ENCODE results near the gene MRTO4. TPM values are rescaled to one million over a fixed set of nuclear protein-coding genes. Genes with fewer than 3 reads are reported as not detected.
"Not testable (repeated sequence)": the region's sequence is repeated elsewhere in the genome, so short reads cannot be mapped to it uniquely, and the experiment has no call there.

MRTO4 gene
- total and polyA plus RNA-seq, 7 donors = 19.9 to 103 (median 35.8) TPM

DNA sequence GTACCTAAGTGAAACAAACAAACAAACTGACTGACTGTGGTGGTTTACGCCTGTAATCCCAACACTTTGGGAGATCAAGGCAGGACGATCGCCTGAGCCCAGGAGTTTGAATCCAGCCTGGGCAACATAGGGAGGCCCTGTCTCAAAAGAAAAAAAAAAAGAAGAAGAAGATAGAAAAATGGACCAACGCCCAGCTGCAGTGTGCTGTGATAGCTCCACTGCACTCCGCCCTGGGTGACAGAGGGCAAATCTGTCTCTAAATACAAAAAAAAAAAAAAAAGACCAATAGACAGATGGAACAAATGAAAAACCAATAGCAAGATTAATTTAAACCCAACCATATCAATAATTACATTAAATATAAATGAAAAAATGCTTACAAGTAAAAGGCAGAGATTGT lies 23.0 kb downstream of the MRTO4 start:
- no peak overlapping the region for H3K27ac ChIP-seq
- DNase-seq (no peak), ATAC-seq (no peak)
- intact Hi-C loops (cut with DNase I) = no loop called here
- H3K36me3 ChIP-seq (ENCODE audit: insufficient read depth in 1 of 2, low read depth in 1 of 2) = no peaks in the 10 kb centered on the region
- no peaks in the 10 kb centered on the region for H3K9me3 ChIP-seq
- H3K4me1 ChIP-seq = no peaks in the 10 kb centered on the region
- no peak overlapping the region for H3K4me3 ChIP-seq
- H3K27me3 ChIP-seq (ENCODE audit: insufficient read depth in 3 of 3, low read length in 2 of 3) = peaks cover 0 to 6% (median 4%) of the 10 kb centered on the region in 3 donors
- TF ChIP-seq, protein P1, sequence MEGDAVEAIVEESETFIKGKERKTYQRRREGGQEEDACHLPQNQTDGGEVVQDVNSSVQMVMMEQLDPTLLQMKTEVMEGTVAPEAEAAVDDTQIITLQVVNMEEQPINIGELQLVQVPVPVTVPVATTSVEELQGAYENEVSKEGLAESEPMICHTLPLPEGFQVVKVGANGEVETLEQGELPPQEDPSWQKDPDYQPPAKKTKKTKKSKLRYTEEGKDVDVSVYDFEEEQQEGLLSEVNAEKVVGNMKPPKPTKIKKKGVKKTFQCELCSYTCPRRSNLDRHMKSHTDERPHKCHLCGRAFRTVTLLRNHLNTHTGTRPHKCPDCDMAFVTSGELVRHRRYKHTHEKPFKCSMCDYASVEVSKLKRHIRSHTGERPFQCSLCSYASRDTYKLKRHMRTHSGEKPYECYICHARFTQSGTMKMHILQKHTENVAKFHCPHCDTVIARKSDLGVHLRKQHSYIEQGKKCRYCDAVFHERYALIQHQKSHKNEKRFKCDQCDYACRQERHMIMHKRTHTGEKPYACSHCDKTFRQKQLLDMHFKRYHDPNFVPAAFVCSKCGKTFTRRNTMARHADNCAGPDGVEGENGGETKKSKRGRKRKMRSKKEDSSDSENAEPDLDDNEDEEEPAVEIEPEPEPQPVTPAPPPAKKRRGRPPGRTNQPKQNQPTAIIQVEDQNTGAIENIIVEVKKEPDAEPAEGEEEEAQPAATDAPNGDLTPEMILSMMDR (IDR thresholded peaks at IDR 0.05) = no peak
- WGBS, 3 donors = 94 to 96% (median 95%) methylated on average over 5 of the region's 5 CpGs

DNA sequence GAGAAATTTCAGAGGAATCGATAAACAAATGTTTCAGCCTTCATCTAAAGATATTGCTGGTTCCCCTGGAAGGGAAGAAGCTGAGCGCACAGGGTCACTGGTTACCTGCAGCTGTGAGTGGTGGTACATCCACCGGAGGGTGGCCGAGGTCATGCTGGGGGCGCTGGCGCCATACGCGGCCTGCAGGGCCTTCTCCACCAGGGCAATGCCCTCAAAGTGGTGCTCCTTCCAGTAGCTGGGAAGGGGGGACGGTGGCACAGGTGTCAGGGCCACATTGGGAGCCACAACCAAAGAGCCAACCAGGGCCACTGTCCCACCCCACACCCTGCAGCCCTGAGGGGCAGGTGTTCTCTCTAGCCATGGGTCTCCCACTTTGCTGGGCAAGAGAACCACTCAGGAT lies 32.3 kb downstream of the MRTO4 start:
- WGBS, 3 donors = 95 to 96% (median 96%) methylated on average over 9 of the region's 9 CpGs
- no peaks in the 10 kb centered on the region for H3K27me3 ChIP-seq (ENCODE audit: insufficient read depth in 3 of 3, low read length in 2 of 3)
- no peaks in the 10 kb centered on the region for H3K9me3 ChIP-seq
- no peak overlapping the region for H3K4me3 ChIP-seq
- H3K4me1 ChIP-seq = peaks cover under 1% of the 10 kb centered on the region
- TF ChIP-seq, protein P1 (IDR thresholded peaks at IDR 0.05) = no peak
- no peak for ATAC-seq
- H3K27ac ChIP-seq = no peak overlapping the region
- DNase-seq = no peak
- no peaks in the 10 kb centered on the region for H3K36me3 ChIP-seq (ENCODE audit: insufficient read depth in 1 of 2, low read depth in 1 of 2)
- intact Hi-C loops (cut with DNase I) = no loop called here

DNA sequence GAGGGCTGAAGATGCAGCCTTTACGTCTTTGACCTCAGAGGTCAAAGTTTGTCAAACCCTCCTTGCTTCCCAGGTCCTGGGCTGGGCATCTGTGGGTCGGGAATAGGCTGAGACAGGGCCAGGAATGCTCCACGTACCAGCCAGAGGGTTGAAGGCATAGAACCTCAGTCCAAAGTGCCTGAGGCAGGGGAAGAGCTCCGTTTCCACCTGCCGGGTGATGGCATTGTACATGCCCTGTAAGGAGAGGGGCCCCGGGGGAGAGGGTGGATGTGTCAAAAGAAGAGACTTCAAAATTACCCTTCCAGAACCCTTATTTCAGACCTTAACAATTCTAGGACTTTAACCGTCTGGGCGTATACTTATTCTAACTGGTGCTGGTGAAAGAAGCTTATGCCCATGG lies 33.3 kb downstream of the MRTO4 start:
- Histone ChIP-seq H3K36me3 (ENCODE audit: insufficient read depth in 1 of 2, low read depth in 1 of 2) (no peaks in the 10 kb centered on the region), H3K27me3 (ENCODE audit: insufficient read depth in 3 of 3, low read length in 2 of 3) (no peaks in the 10 kb centered on the region), H3K4me3 (no peak overlapping the region), H3K4me1 (peaks cover 8% of the 10 kb centered on the region), H3K27ac (no peak overlapping the region), H3K9me3 (no peaks in the 10 kb centered on the region)
- 88 to 92% (median 90%) methylated on average over 8 of the region's 8 CpGs for WGBS, 3 donors
- ATAC-seq = no peak
- TF ChIP-seq, protein P1 (IDR thresholded peaks at IDR 0.05) = no peak
- intact Hi-C loops (cut with DNase I) = no loop called here
- DNase-seq = no peak

DNA sequence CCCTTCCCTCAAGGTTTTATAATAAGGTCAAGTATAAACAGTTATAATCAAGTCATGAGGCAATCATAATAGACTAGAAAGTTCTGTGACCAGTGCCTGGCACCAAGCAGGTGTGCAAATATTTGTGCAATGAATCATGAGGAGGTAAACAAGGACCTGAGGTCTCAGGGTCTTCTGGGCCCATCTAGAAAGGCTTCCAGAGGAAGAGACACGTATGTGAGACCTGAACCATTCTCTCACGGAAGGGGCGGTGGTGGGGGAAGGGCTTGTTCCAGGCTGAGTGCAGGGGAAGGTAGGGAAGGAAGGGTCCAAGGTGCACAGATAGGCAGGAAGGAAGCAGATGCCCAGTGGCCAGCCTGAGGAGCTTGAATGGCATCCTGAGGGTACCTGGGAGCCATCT lies 33.8 kb downstream of the MRTO4 start:
- H3K9me3 ChIP-seq; DNase-seq; H3K27me3 ChIP-seq (ENCODE audit: insufficient read depth in 3 of 3, low read length in 2 of 3); H3K4me1 ChIP-seq; intact Hi-C loops (cut with DNase I); H3K4me3 ChIP-seq; H3K27ac ChIP-seq; H3K36me3 ChIP-seq (ENCODE audit: insufficient read depth in 1 of 2, low read depth in 1 of 2); ATAC-seq: not testable (repeated sequence)
- 96 to 100% (median 96%) methylated on average over 3 of the region's 3 CpGs for WGBS, 3 donors

DNA sequence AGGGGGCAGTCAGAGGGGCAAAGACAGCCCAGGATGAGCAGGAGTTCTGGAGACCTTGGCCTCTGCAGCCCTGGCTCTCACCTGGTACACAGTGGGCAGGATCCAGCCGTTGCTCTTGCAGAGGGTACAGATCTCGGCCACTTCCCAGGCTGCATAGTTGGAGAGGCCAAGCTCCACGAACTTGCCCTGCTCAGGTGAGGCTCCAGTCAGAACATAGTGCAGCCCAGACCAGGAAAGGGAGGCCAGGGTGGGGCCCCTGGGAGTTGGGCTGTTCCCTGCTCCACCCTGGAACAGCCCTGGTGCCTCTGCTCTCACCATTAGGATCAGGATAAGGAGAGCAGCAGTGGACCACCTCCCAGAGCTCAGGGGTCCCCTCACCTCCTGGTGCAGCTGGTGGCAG lies 34.2 kb downstream of the MRTO4 start:
- WGBS, 3 donors = 75 to 91% (median 90%) methylated on average over 3 of the region's 3 CpGs
- intact Hi-C loops (cut with DNase I); H3K36me3 ChIP-seq (ENCODE audit: insufficient read depth in 1 of 2, low read depth in 1 of 2); ATAC-seq; H3K27me3 ChIP-seq (ENCODE audit: insufficient read depth in 3 of 3, low read length in 2 of 3); DNase-seq; H3K4me1 ChIP-seq; H3K27ac ChIP-seq; H3K9me3 ChIP-seq; H3K4me3 ChIP-seq: not testable (repeated sequence)

Measured in psoas muscle (tissue), 8 donors.